Inferior parietal cortex (tissue), 1 donor: ENCODE data around the gene ITPRID2.

Experiments used
- DNase-seq: peaks from one replicate; pipeline ENCODE4 v3.0.0-alpha.2; 2016; ENCODE audit errors: extremely low spot score

ITPRID2 gene

GRCh38 chr2:181891258-181891965 is at the start of gene ITPRID2:
ITPRID2 (plus strand) TSS chr2:181891730; CDS start chr2:181892067, 337 bp downstream.
- peak; percentile 60 for DNase-seq

GRCh38 chr2:181844551-181845290 is 46.8 kb upstream of the ITPRID2 start:
- DNase-seq: peak; percentile 38

GRCh38 chr2:181846399-181847197 is 44.9 kb upstream of the ITPRID2 start:
- no peak for DNase-seq

GRCh38 chr2:181847198-181847556 is 44.4 kb upstream of the ITPRID2 start:
- DNase-seq: no peak

GRCh38 chr2:181847702-181848101 is 43.8 kb upstream of the ITPRID2 start:
- no peak for DNase-seq

GRCh38 chr2:181848261-181848886 is 43.2 kb upstream of the ITPRID2 start:
- DNase-seq: no peak

- no peak for DNase-seq
Observed at GRCh38 chr2:181849601-181850000, 41.9 kb upstream of the ITPRID2 start.

GRCh38 chr2:181850936-181851560 is 40.5 kb upstream of the ITPRID2 start:
- no peak for DNase-seq

GRCh38 chr2:181851726-181852125 is 39.8 kb upstream of the ITPRID2 start:
- no peak for DNase-seq

- no peak for DNase-seq
Observed at GRCh38 chr2:181853696-181854095, 37.8 kb upstream of the ITPRID2 start.

GRCh38 chr2:181857483-181857882 is 34.0 kb upstream of the ITPRID2 start:
- DNase-seq: no peak

GRCh38 chr2:181858600-181858999 is 32.9 kb upstream of the ITPRID2 start:
- DNase-seq: no peak

- DNase-seq: no peak
Observed at GRCh38 chr2:181859123-181859522, 32.4 kb upstream of the ITPRID2 start.

- no peak for DNase-seq
Observed at GRCh38 chr2:181859803-181860202, 31.7 kb upstream of the ITPRID2 start.

GRCh38 chr2:181861379-181861778 is 30.2 kb upstream of the ITPRID2 start:
- no peak for DNase-seq

GRCh38 chr2:181862583-181863281 is 28.8 kb upstream of the ITPRID2 start:
- no peak for DNase-seq

- no peak for DNase-seq
Observed at GRCh38 chr2:181872178-181872577, 19.4 kb upstream of the ITPRID2 start.

GRCh38 chr2:181876614-181877063 is 14.9 kb upstream of the ITPRID2 start:
- DNase-seq: no peak

GRCh38 chr2:181877181-181877664 is 14.3 kb upstream of the ITPRID2 start:
- no peak for DNase-seq

GRCh38 chr2:181878448-181878847 is 13.1 kb upstream of the ITPRID2 start:
- DNase-seq: no peak

GRCh38 chr2:181879295-181879694 is 12.2 kb upstream of the ITPRID2 start:
- no peak for DNase-seq
